Neutrophil (primary cell): ENCODE data around the gene WDR37.

Experiments
- H3K27ac ChIP-seq: fragments of 200-600 bp; sonication (generic); 2 replicates; pipeline ENCODE4 v1.5.1; 2016; ENCODE audit warnings: mild to moderate bottlenecking, moderate library complexity
- H3K27me3 ChIP-seq: fragments of 200-600 bp; sonication (generic); 2 replicates; pipeline ENCODE4 v1.6.0; 2016; ENCODE audit warnings: mild to moderate bottlenecking
- H3K36me3 ChIP-seq: fragments of 200-600 bp; sonication (generic); 2 replicates; pipeline ENCODE4 v1.5.1; 2017
- H3K4me1 ChIP-seq, 2 experiments: fragments of 200-600 bp in 1 of 2; sonication (generic) in 1 of 2; 1 replicate in 1 of 2; 2 replicates in 1 of 2; pipeline versions ENCODE4 v1.5.1 to v1.6.1; 2013 to 2016; ENCODE audit warnings: low read depth in 1 of 2, low read length in 1 of 2, mild to moderate bottlenecking in 1 of 2, moderate library complexity in 1 of 2; ENCODE audit not compliant: control insufficient read depth in 1 of 2, insufficient read depth in 1 of 2
- H3K4me3 ChIP-seq, 2 experiments: fragments of 200-600 bp in 1 of 2; sonication (generic) in 1 of 2; 1 replicate in 1 of 2; 2 replicates in 1 of 2; pipeline ENCODE4 v1.5.1; 2013 to 2016; ENCODE audit warnings: low read depth in 1 of 2, low read length in 1 of 2, mild to moderate bottlenecking in 1 of 2, moderate library complexity in 1 of 2
- H3K9me3 ChIP-seq: fragments of 200-600 bp; sonication (generic); 2 replicates; pipeline ENCODE4 v1.5.1; 2016
- TF ChIP-seq, protein P1 (sequence below): fragments of 200-600 bp; sonication (generic); IDR thresholded peaks from 2 replicates; pipeline ENCODE4 v1.5.1; 2016; ENCODE audit warnings: antibody characterized with exemption

The WDR37 gene

DNA sequence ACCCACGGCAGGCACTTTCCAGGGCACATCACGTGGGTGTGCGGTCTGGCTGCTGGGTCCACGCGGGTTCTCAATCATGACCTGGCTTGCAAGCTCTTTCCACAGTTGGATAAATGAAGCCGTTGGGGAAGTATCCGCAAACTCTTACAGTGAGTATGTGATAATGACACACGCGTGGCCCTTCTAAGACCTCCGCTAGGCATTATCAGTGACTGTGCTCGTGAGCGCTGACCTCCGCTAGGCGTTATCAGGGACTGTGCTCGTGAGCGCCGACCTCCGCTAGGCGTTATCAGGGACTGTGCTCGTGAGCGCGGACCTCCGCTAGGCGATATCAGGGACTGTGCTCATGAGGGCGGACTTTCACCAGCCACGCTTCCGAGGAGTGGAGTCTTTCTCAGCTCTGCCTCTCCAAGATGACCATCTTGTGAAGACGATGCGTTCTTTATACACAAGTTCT is 107.0 kb downstream of the WDR37 start:
- Histone ChIP-seq H3K27ac (no peak overlapping the region), H3K9me3 (no peaks in the 10 kb centered on the region), H3K27me3 (no peaks in the 10 kb centered on the region), H3K4me1 (no peaks in the 10 kb centered on the region), H3K36me3 (no peaks in the 10 kb centered on the region), H3K4me3 (no peak overlapping the region)
- TF ChIP-seq, protein P1, sequence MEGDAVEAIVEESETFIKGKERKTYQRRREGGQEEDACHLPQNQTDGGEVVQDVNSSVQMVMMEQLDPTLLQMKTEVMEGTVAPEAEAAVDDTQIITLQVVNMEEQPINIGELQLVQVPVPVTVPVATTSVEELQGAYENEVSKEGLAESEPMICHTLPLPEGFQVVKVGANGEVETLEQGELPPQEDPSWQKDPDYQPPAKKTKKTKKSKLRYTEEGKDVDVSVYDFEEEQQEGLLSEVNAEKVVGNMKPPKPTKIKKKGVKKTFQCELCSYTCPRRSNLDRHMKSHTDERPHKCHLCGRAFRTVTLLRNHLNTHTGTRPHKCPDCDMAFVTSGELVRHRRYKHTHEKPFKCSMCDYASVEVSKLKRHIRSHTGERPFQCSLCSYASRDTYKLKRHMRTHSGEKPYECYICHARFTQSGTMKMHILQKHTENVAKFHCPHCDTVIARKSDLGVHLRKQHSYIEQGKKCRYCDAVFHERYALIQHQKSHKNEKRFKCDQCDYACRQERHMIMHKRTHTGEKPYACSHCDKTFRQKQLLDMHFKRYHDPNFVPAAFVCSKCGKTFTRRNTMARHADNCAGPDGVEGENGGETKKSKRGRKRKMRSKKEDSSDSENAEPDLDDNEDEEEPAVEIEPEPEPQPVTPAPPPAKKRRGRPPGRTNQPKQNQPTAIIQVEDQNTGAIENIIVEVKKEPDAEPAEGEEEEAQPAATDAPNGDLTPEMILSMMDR, result no peak

DNA sequence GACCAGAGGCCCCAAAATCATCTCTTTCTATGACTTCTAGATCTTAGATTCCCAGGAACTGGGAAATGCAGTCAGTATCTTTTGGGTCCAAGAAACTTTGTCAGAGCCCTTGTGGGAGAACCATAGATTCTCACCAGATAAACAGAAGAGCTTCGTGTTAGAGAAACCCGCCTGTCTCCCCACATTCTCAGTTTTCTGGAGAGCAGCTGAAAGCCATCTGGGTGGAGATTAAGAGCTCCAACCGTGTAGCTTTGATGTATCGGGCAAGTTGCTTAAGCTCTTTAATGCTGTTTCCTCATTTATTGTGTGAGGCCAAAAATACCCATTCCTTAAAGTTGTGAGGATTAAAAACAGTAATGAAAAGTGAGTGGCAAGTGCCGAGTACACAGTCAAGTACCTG is 107.6 kb downstream of the WDR37 start:
- H3K36me3 ChIP-seq, result no peaks in the 10 kb centered on the region
- no peak overlapping the region for H3K27ac ChIP-seq
- no peaks in the 10 kb centered on the region for H3K4me1 ChIP-seq
- H3K27me3 ChIP-seq, result no peaks in the 10 kb centered on the region
- H3K9me3 ChIP-seq, result no peaks in the 10 kb centered on the region
- TF ChIP-seq, protein P1, result no peak
- no peak overlapping the region for H3K4me3 ChIP-seq

DNA sequence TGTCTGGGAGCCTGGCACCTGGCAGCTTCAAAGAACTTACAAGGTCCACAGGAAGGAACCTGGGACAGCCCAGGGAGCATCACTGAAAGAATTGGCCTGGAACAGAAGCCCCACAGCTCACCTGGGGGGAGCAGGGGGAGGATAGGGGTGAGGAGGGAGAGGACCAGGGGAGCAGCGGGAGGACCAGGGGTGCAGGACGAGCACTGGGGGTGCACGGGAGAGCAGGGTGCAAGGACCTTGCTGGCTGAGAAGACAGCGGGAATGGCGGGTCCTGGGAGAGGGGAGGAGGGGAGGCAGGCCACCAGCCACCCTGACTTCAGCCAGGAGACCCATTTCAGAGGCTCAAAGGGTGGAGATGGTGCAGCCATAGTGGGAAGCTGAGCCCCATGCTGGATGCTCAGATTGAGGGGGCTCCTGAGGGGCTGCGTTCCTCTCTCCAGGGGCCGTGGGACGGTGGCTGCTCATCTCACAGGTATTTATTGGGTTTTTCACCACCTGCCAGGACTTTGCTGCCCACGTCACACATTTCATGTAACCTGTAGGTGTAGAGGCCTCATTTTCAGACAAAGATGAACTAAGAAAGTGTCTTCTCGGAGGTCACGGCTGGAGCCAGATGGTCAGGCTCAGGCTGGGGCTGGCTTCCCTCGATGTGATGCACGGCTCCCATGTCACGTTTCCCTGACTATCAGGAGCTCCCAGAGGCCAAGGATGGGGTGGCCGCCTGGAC is 110.1 kb downstream of the WDR37 start:
- TF ChIP-seq, protein P1, result no peak
- H3K4me1 ChIP-seq, result no peaks in the 10 kb centered on the region
- no peaks in the 10 kb centered on the region for H3K9me3 ChIP-seq
- no peaks in the 10 kb centered on the region for H3K27me3 ChIP-seq
- no peaks in the 10 kb centered on the region for H3K36me3 ChIP-seq
- H3K27ac ChIP-seq, result no peak overlapping the region
- no peak overlapping the region for H3K4me3 ChIP-seq

DNA sequence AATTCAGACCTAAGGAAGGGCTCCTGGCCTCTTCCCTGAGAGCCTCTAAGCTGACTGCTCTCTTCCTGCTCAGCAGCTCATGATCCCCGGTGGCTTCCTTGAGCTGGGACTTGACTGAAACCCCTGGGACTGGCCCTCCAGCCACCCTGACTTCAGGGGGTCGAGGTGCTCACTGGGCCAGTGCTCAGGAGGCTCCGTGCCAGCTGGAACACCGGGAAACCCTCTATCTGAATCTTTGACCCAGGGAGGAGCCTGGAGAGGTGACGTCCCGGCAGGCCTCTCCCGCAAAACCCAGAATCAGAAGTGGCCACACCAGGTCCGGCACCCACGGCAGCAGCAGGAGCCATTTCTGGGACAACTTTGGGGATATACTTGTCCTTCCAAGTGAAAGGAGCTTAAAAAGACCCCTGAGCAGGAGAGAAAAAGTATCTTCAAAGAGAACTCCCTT is 110.7 kb downstream of the WDR37 start:
- TF ChIP-seq, protein P1, result no peak
- Histone ChIP-seq H3K36me3 (no peaks in the 10 kb centered on the region), H3K4me1 (no peaks in the 10 kb centered on the region)

DNA sequence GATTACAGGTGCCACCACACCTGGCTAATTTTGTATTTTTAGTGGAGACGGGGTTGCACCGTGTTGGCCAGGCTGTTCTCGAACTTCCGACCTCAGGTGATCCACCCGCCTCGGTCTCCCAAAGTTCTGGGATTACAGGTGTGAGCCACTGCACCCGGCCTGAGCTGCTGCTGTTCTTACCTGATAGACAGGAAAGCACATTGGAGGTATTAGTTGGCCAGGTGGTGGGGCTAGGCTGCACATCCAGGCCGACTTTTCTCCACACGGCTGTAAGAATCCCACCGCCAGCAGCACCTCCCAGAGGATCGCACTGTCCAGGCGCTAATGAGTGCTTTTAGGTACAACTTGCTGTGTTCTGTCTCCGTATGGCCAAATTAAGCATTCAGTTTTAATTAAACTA is 112.6 kb downstream of the WDR37 start:
- no peaks in the 10 kb centered on the region for H3K36me3 ChIP-seq
- H3K9me3 ChIP-seq, result no peaks in the 10 kb centered on the region
- no peak overlapping the region for H3K4me3 ChIP-seq
- no peaks in the 10 kb centered on the region for H3K4me1 ChIP-seq
- H3K27ac ChIP-seq, result no peak overlapping the region
- TF ChIP-seq, protein P1, result no peak
- no peaks in the 10 kb centered on the region for H3K27me3 ChIP-seq

More for the DNA sequence above, 110.7 kb downstream of the WDR37 start:
- Histone ChIP-seq H3K27ac (no peak overlapping the region), H3K27me3 (no peaks in the 10 kb centered on the region), H3K9me3 (no peaks in the 10 kb centered on the region), H3K4me3 (no peak overlapping the region)
